K562 (cell line): Measurements from ENCODE around the gene RSRP1. TPM values are rescaled to one million over a fixed set of nuclear protein-coding genes. Genes with fewer than 3 reads are reported as not detected.
A peak's percentile ranks its signal among the peaks of the same experiment; 100 is the strongest.

Source experiments
- BCL6 ChIP-seq: fragments of 250-450 bp; sonication (Bioruptor Pico); IDR thresholded peaks from 2 replicates; pipeline ENCODE4 v1.4.0; 2020
- BHLHE40 ChIP-seq: IDR thresholded peaks from 2 replicates; pipeline ENCODE4 v1.6.1; 2011; ENCODE audit warnings: low read length, improper control_type of control experiment
- BMI1 ChIP-seq: fragments of 150-350 bp; IDR thresholded peaks from 2 replicates; pipeline ENCODE4 v1.6.1; 2014; ENCODE audit warnings: low read length
- CCAR2 ChIP-seq: fragments of 200-400 bp; formaldehyde crosslinking; IDR thresholded peaks from 2 replicates; pipeline ENCODE4 v1.6.1; 2017; ENCODE audit warnings: mild to moderate bottlenecking, low read depth, low read length
- DDX20 ChIP-seq: fragments of 450-650 bp; IDR thresholded peaks from 2 replicates; pipeline ENCODE4 v1.6.1; 2016; ENCODE audit warnings: missing genetic modification characterization, low read depth, mild to moderate bottlenecking, missing compliant biosample characterization, moderate library complexity
- HDAC2 ChIP-seq: fragments of 450-650 bp; IDR thresholded peaks from 2 replicates; pipeline ENCODE4 v1.6.1; 2016; ENCODE audit warnings: mild to moderate bottlenecking
- HNRNPH1 ChIP-seq: fragments of 200-400 bp; formaldehyde crosslinking; optimal IDR thresholded peaks from 2 replicates; pipeline ENCODE3; 2017; ENCODE audit warnings: low read depth, mild to moderate bottlenecking, low read length, moderate library complexity
- HNRNPLL ChIP-seq: fragments of 200-400 bp; formaldehyde crosslinking; IDR thresholded peaks from 2 replicates; pipeline ENCODE4 v1.6.1; 2017; ENCODE audit warnings: low read length, low read depth, mild to moderate bottlenecking; ENCODE audit not compliant: poor library complexity, severe bottlenecking
- KHSRP ChIP-seq: fragments of 450-650 bp; IDR thresholded peaks from 2 replicates; pipeline ENCODE4 v1.6.1; 2017
- MEF2A ChIP-seq: IDR thresholded peaks from 2 replicates; pipeline ENCODE4 v1.6.1; 2011; ENCODE audit warnings: low read depth, mild to moderate bottlenecking, low read length, moderate library complexity; ENCODE audit not compliant: control insufficient read depth
- MTA2 ChIP-seq: fragments of 450-650 bp; IDR thresholded peaks from 2 replicates; pipeline ENCODE4 v1.6.1; 2016; ENCODE audit warnings: low read depth
- MTA3 ChIP-seq: fragments of 450-650 bp; formaldehyde crosslinking; IDR thresholded peaks from 2 replicates; pipeline ENCODE4 v1.6.1; 2017; ENCODE audit warnings: mild to moderate bottlenecking, borderline replicate concordance
- NEUROD1 ChIP-seq: fragments of 150-350 bp; IDR thresholded peaks from 2 replicates; pipeline ENCODE4 v1.6.1; 2014; ENCODE audit warnings: borderline replicate concordance, low read length, low read depth; ENCODE audit not compliant: partially characterized antibody
- NFIX ChIP-seq: fragments of 250-450 bp; sonication (Bioruptor Pico); IDR thresholded peaks from 2 replicates; pipeline ENCODE4 v1.4.0; 2020; ENCODE audit warnings: low read depth, mild to moderate bottlenecking, moderate library complexity
- NUFIP1 ChIP-seq: fragments of 450-650 bp; IDR thresholded peaks from 2 replicates; pipeline ENCODE4 v1.6.1; 2018; ENCODE audit not compliant: partially characterized antibody
- PHB2 ChIP-seq: fragments of 450-650 bp; IDR thresholded peaks from 2 replicates; pipeline ENCODE4 v1.6.1; 2017; ENCODE audit warnings: low read depth
- PRMT5 ChIP-seq: sonication (generic); formaldehyde crosslinking; IDR thresholded peaks from 2 replicates; pipeline ENCODE4 v1.5.0; 2020; ENCODE audit warnings: missing genetic modification reagents
- RBM22 ChIP-seq: fragments of 200-400 bp; formaldehyde crosslinking; IDR thresholded peaks from 2 replicates; pipeline ENCODE4 v1.6.1; 2018; ENCODE audit warnings: low read length, low read depth; ENCODE audit not compliant: poor library complexity, severe bottlenecking
- SIN3B ChIP-seq: fragments of 450-650 bp; IDR thresholded peaks from 2 replicates; pipeline ENCODE4 v1.6.1; 2017; ENCODE audit warnings: low read depth, mild to moderate bottlenecking, moderate library complexity
- SMAD2 ChIP-seq: fragments of 150-350 bp; IDR thresholded peaks from 2 replicates; pipeline ENCODE4 v1.6.1; 2014; ENCODE audit warnings: low read depth, mild to moderate bottlenecking, low read length
- SMAD3 ChIP-seq: fragments of 450-650 bp; formaldehyde crosslinking; conservative IDR thresholded peaks from 2 replicates; pipeline ENCODE4 v1.4.0; 2020; ENCODE audit warnings: mild to moderate bottlenecking
- SMARCA5 ChIP-seq: fragments of 450-650 bp; IDR thresholded peaks from 2 replicates; pipeline ENCODE4 v1.6.1; 2016
- SMARCB1 ChIP-seq: IDR thresholded peaks from 2 replicates; pipeline ENCODE4 v1.6.1; 2011; ENCODE audit warnings: improper control_type of control experiment, low read depth; ENCODE audit not compliant: insufficient read length
- STAT5B ChIP-seq: fragments of 250-450 bp; sonication (Bioruptor Pico); IDR thresholded peaks from 2 replicates; pipeline ENCODE4 v1.8.0; 2021; ENCODE audit warnings: mild to moderate bottlenecking, inconsistent platforms
- TGIF2 ChIP-seq: sonication (generic); formaldehyde crosslinking; IDR thresholded peaks from 2 replicates; pipeline ENCODE4 v1.8.1; 2022; ENCODE audit warnings: mild to moderate bottlenecking, missing genetic modification reagents, moderate library complexity
- ZBTB34 ChIP-seq: fragments of 250-450 bp; sonication (Bioruptor Pico); IDR thresholded peaks from 2 replicates; pipeline ENCODE4 v1.8.0; 2021; ENCODE audit warnings: mild to moderate bottlenecking, moderate library complexity
- ZC3H11A ChIP-seq: IDR thresholded peaks from 2 replicates; pipeline ENCODE4 v1.6.1; 2012; ENCODE audit warnings: low read depth, low read length, improper control_type of control experiment
- ZC3H4 ChIP-seq: sonication (generic); formaldehyde crosslinking; IDR thresholded peaks from 2 replicates; pipeline ENCODE4 v1.9.0; 2021; ENCODE audit warnings: missing genetic modification reagents, borderline replicate concordance
- ZEB2 ChIP-seq: fragments of 450-650 bp; IDR thresholded peaks from 2 replicates; pipeline ENCODE4 v1.6.1; 2016
- ZNF41 ChIP-seq: fragments of 250-450 bp; sonication (Bioruptor Pico); conservative IDR thresholded peaks from 2 replicates; pipeline ENCODE4 v1.4.0; 2020; ENCODE audit warnings: mild to moderate bottlenecking
- ZNF511 ChIP-seq: sonication (generic); formaldehyde crosslinking; IDR thresholded peaks from 2 replicates; pipeline ENCODE4 v1.8.0; 2022; ENCODE audit warnings: mild to moderate bottlenecking, missing genetic modification reagents
- ZNF589 ChIP-seq: fragments of 200-800 bp; sonication (Bioruptor generic); IDR thresholded peaks from 2 replicates; pipeline ENCODE4 v1.6.1; 2016; ENCODE audit warnings: low read depth, missing genetic modification characterization, missing compliant biosample characterization
- polyA plus RNA-seq, 8 experiments: library from polyadenylated mRNA; depleted of rRNA in 4 of 8; stranded (reverse) in 5 of 8; unstranded in 3 of 8; fragments of >200 nt; fragmentation: Nextera tagmentation in 2 of 8; fragmentation: Illumina TruSeq in 1 of 8; extraction: Ambion mirVana in 2 of 8; extraction: Trizol in 1 of 8; gene quantifications; 2 replicates each; pipeline versions ENCODE4 v1.2.1 to v1.2.3, GENCODE V29; 2011 to 2014; ENCODE audit warnings: inconsistent platforms in 1 of 8, missing spikeins in 1 of 8
- total RNA-seq, 7 experiments: library from RNA; depleted of rRNA in 6 of 7; stranded (reverse); fragments of >200 nt in 6 of 7; fragmentation: Illumina TruSeq in 2 of 7; extraction: Trizol in 2 of 7; gene quantifications; 2 replicates each; pipeline versions ENCODE4 v1.2.1 to v1.2.3, GENCODE V29; 2011 to 2021; ENCODE audit warnings: low replicate concordance in 1 of 7

RSRP1 gene
- total and polyA plus RNA-seq, 9 of the 15 experiments (the other 6 are each of a cell fraction or from before 2014, with no cell fraction given): 27.2 to 283 (median 146) TPM

- no peak for TF ChIP-seq MTA2
- no peak for TF ChIP-seq MEF2A
- no peak for TF ChIP-seq SIN3B
- no peak for TF ChIP-seq KHSRP
- TF ChIP-seq BMI1: no peak
- TF ChIP-seq ZEB2: no peak; the same call in 1 of the 2 replicates
- no peak for TF ChIP-seq NEUROD1
- TF ChIP-seq SMARCA5: 0 out of 2 replicates have a peak, but pooled peaks have one; percentile 41
- TF ChIP-seq ZC3H4 (CRISPR knock-in tag): no peak
- TF ChIP-seq BCL6: no peak
- TF ChIP-seq NFIX (CRISPR knock-in tag): no peak
- TF ChIP-seq PRMT5 (CRISPR knock-in tag): no peak
- no peak for TF ChIP-seq SMAD2
- no peak for TF ChIP-seq BHLHE40
- no peak for TF ChIP-seq NUFIP1
- 0 out of 2 replicates have a peak, but pooled peaks have one; percentile 2 for TF ChIP-seq HDAC2
- no peak for TF ChIP-seq ZNF511 (CRISPR knock-in tag)
- TF ChIP-seq SMARCB1: peak; percentile 28
- no peak for TF ChIP-seq HNRNPLL
- TF ChIP-seq RBM22: no peak
- TF ChIP-seq ZNF589: no peak
- 0 out of 2 replicates have a peak, but pooled peaks have one; percentile 4 for TF ChIP-seq ZNF41 (CRISPR knock-in tag)
- no peak for TF ChIP-seq ZC3H11A
- TF ChIP-seq MTA3: 0 out of 2 replicates have a peak, but pooled peaks have one; percentile 14
- TF ChIP-seq SMAD3 (CRISPR knock-in tag): 0 out of 2 replicates have a peak, but pooled peaks have one; percentile 43
- TF ChIP-seq HNRNPH1: no peak
- no peak for TF ChIP-seq DDX20 (tag)
- no peak for TF ChIP-seq CCAR2
- TF ChIP-seq TGIF2 (CRISPR knock-in tag): peak; percentile 60; the same call in 1 of the 2 replicates
- no peak for TF ChIP-seq ZBTB34 (CRISPR knock-in tag)
- no peak for TF ChIP-seq STAT5B (CRISPR knock-in tag)
- no peak for TF ChIP-seq PHB2
Measured at GRCh38 chr1:25245809-25246599, 1.2 kb downstream of the RSRP1 start (continued).
